K562 (cell line): Measurements from ENCODE around the gene ZBTB38. TPM values are rescaled to one million over a fixed set of nuclear protein-coding genes. Genes with fewer than 3 reads are reported as not detected.

ENCODE experiments used
- BRD4 ChIP-seq: fragments of 200-600 bp; sonication (generic); IDR thresholded peaks from 2 replicates; pipeline ENCODE4 v1.6.1; 2017; ENCODE audit warnings: inconsistent platforms
- C11orf30 ChIP-seq: fragments of 450-650 bp; IDR thresholded peaks from 2 replicates; pipeline ENCODE4 v1.6.1; 2016; ENCODE audit warnings: low read depth, mild to moderate bottlenecking
- CBFA2T2 ChIP-seq: fragments of 450-650 bp; conservative IDR thresholded peaks from 2 replicates; pipeline ENCODE4 v1.6.1; 2017; ENCODE audit warnings: mild to moderate bottlenecking
- CBX1 ChIP-seq: sonication (generic); IDR thresholded peaks from 2 replicates; pipeline ENCODE4 v1.6.1; 2016; ENCODE audit warnings: antibody characterized with exemption, low read depth, mild to moderate bottlenecking
- CEBPG ChIP-seq, 3 experiments: fragments of 200-800 bp in 1 of 3; sonication (Bioruptor generic) in 1 of 3; sonication (generic) in 1 of 3; formaldehyde crosslinking in 1 of 3; IDR thresholded peaks in 2 of 3; conservative IDR thresholded peaks in 1 of 3; 2 replicates each; pipeline versions ENCODE4 v1.6.1 to v1.8.0; 2016 to 2022; ENCODE audit warnings: missing compliant biosample characterization in 2 of 3, missing genetic modification characterization in 2 of 3, mild to moderate bottlenecking in 1 of 3, missing genetic modification reagents in 1 of 3
- DPF2 ChIP-seq: fragments of 450-650 bp; IDR thresholded peaks from 2 replicates; pipeline ENCODE4 v1.6.1; 2016
- ELF4 ChIP-seq: fragments of 450-650 bp; formaldehyde crosslinking; IDR thresholded peaks from 2 replicates; pipeline ENCODE4 v1.4.0; 2022; ENCODE audit warnings: missing genetic modification characterization
- FOXM1 ChIP-seq, 2 experiments: fragments of 450-650 bp in 1 of 2; sonication (generic) in 1 of 2; formaldehyde crosslinking in 1 of 2; IDR thresholded peaks; 2 replicates each; pipeline versions ENCODE4 v1.6.1 to v1.9.0; 2017 to 2022; ENCODE audit warnings: low read depth in 2 of 2, mild to moderate bottlenecking in 2 of 2, missing genetic modification reagents in 1 of 2, moderate library complexity in 1 of 2
- HMG20A ChIP-seq: fragments of 450-650 bp; formaldehyde crosslinking; conservative IDR thresholded peaks from 2 replicates; pipeline ENCODE4 v1.4.0; 2020; ENCODE audit warnings: mild to moderate bottlenecking, mixed read lengths
- HNRNPUL1 ChIP-seq: fragments of 200-400 bp; formaldehyde crosslinking; IDR thresholded peaks from 2 replicates; pipeline ENCODE4 v1.6.1; 2017; ENCODE audit warnings: low read length
- ILK ChIP-seq: fragments of 450-650 bp; IDR thresholded peaks from 2 replicates; pipeline ENCODE4 v1.6.1; 2016; ENCODE audit warnings: missing genetic modification characterization, low read depth, mild to moderate bottlenecking, missing compliant biosample characterization, moderate library complexity, borderline replicate concordance
- MCM7 ChIP-seq, 2 experiments: fragments of 450-650 bp; IDR thresholded peaks; 2 replicates each; pipeline ENCODE4 v1.6.1; 2016 to 2018
- MEF2A ChIP-seq: IDR thresholded peaks from 2 replicates; pipeline ENCODE4 v1.6.1; 2011; ENCODE audit warnings: low read depth, mild to moderate bottlenecking, low read length, moderate library complexity; ENCODE audit not compliant: control insufficient read depth
- MTA3 ChIP-seq: fragments of 450-650 bp; formaldehyde crosslinking; IDR thresholded peaks from 2 replicates; pipeline ENCODE4 v1.6.1; 2017; ENCODE audit warnings: mild to moderate bottlenecking, borderline replicate concordance
- NFYB ChIP-seq: IDR thresholded peaks from 2 replicates; pipeline ENCODE4 v1.6.1; 2011; ENCODE audit warnings: mild to moderate bottlenecking, moderate library complexity; ENCODE audit not compliant: insufficient read length; ENCODE audit errors: extremely low read depth
- PYGO2 ChIP-seq: fragments of 450-650 bp; IDR thresholded peaks from 2 replicates; pipeline ENCODE4 v1.6.1; 2016; ENCODE audit warnings: mild to moderate bottlenecking, missing genetic modification characterization, moderate library complexity, missing compliant biosample characterization
- RBFOX2 ChIP-seq: fragments of 200-400 bp; formaldehyde crosslinking; IDR thresholded peaks from 2 replicates; pipeline ENCODE4 v1.6.1; 2017; ENCODE audit warnings: low read depth, mild to moderate bottlenecking, low read length, moderate library complexity
- RBM14 ChIP-seq: fragments of 200-400 bp; formaldehyde crosslinking; IDR thresholded peaks from 2 replicates; pipeline ENCODE4 v1.6.1; 2018; ENCODE audit warnings: low read depth, mild to moderate bottlenecking, low read length, moderate library complexity, borderline replicate concordance; ENCODE audit not compliant: insufficient read depth
- RNF2 ChIP-seq: sonication (generic); IDR thresholded peaks from 2 replicates; pipeline ENCODE4 v1.6.1; 2016
- SOX6 ChIP-seq: fragments of 450-650 bp; IDR thresholded peaks from 2 replicates; pipeline ENCODE4 v1.6.1; 2014; ENCODE audit warnings: mild to moderate bottlenecking
- TAF1 ChIP-seq: IDR thresholded peaks from 2 replicates; pipeline ENCODE4 v1.6.1; 2011; ENCODE audit warnings: mild to moderate bottlenecking, low read length, moderate library complexity; ENCODE audit not compliant: insufficient read depth, control insufficient read depth, severe bottlenecking; ENCODE audit errors: extremely low read depth
- TFAP4 ChIP-seq: sonication (generic); formaldehyde crosslinking; IDR thresholded peaks from 2 replicates; pipeline ENCODE4 v1.8.0; 2022; ENCODE audit warnings: missing genetic modification reagents, mild to moderate bottlenecking, moderate library complexity, borderline replicate concordance
- ZBTB26 ChIP-seq: fragments of 450-650 bp; formaldehyde crosslinking; IDR thresholded peaks from 2 replicates; pipeline ENCODE4 v1.4.0; 2022; ENCODE audit warnings: missing genetic modification characterization
- ZNF263 ChIP-seq: sonication (generic); formaldehyde crosslinking; IDR thresholded peaks from 2 replicates; pipeline ENCODE4 v1.8.0; 2022; ENCODE audit warnings: mild to moderate bottlenecking, missing genetic modification reagents, borderline replicate concordance
- polyA plus RNA-seq, 8 experiments: library from polyadenylated mRNA; depleted of rRNA in 4 of 8; stranded (reverse) in 5 of 8; unstranded in 3 of 8; fragments of >200 nt; fragmentation: Nextera tagmentation in 2 of 8; fragmentation: Illumina TruSeq in 1 of 8; extraction: Ambion mirVana in 2 of 8; extraction: Trizol in 1 of 8; gene quantifications; 2 replicates each; pipeline versions ENCODE4 v1.2.1 to v1.2.3, GENCODE V29; 2011 to 2014; ENCODE audit warnings: inconsistent platforms in 1 of 8, missing spikeins in 1 of 8
- total RNA-seq, 7 experiments: library from RNA; depleted of rRNA in 6 of 7; stranded (reverse); fragments of >200 nt in 6 of 7; fragmentation: Illumina TruSeq in 2 of 7; extraction: Trizol in 2 of 7; gene quantifications; 2 replicates each; pipeline versions ENCODE4 v1.2.1 to v1.2.3, GENCODE V29; 2011 to 2021; ENCODE audit warnings: low replicate concordance in 1 of 7
- TF ChIP-seq, protein P1 (sequence below): fragments of 450-650 bp; IDR thresholded peaks from 2 replicates; pipeline ENCODE4 v1.6.1; 2016
- TF ChIP-seq, protein P2 (sequence below): fragments of 250-450 bp; sonication (Bioruptor Pico); IDR thresholded peaks from 2 replicates; pipeline ENCODE4 v1.6.1; 2021; ENCODE audit warnings: mild to moderate bottlenecking

ZBTB38 gene
- total and polyA plus RNA-seq, 9 of the 15 experiments (the other 6 are each of a cell fraction or from before 2014, with no cell fraction given) = 12.1 to 39.4 (median 22.9) TPM

- TF ChIP-seq RBFOX2 = peak; percentile 50; the same call in 1 of the 2 replicates
- no peak for TF ChIP-seq ILK (tag)
- TF ChIP-seq MTA3 = peak; percentile 61; the same call in 1 of the 2 replicates
- TF ChIP-seq ZBTB26 (CRISPR knock-in tag) = no peak
- TF ChIP-seq FOXM1 (IDR thresholded peaks at IDR 0.05; ENCODE audit: low read depth) = no peak
- no peak for TF ChIP-seq FOXM1 (CRISPR knock-in tag; IDR thresholded peaks at IDR 0.05; ENCODE audit: low read depth)
- TF ChIP-seq HNRNPUL1 = no peak
- no peak for TF ChIP-seq MCM7 (IDR thresholded peaks at IDR 0.05)
- TF ChIP-seq CBFA2T2 = peak; percentile 80
- TF ChIP-seq PYGO2 (tag) = no peak
- TF ChIP-seq DPF2 = no peak; the same call in 1 of the 2 replicates
- TF ChIP-seq SOX6 = 0 out of 2 replicates have a peak, but pooled peaks have one; percentile 28
- TF ChIP-seq C11orf30 = peak; percentile 49; the same call in 1 of the 2 replicates
- TF ChIP-seq, protein P1, sequence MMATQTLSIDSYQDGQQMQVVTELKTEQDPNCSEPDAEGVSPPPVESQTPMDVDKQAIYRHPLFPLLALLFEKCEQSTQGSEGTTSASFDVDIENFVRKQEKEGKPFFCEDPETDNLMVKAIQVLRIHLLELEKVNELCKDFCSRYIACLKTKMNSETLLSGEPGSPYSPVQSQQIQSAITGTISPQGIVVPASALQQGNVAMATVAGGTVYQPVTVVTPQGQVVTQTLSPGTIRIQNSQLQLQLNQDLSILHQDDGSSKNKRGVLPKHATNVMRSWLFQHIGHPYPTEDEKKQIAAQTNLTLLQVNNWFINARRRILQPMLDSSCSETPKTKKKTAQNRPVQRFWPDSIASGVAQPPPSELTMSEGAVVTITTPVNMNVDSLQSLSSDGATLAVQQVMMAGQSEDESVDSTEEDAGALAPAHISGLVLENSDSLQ = no peak
- TF ChIP-seq NFYB = peak; percentile 75
- peak; percentile 42; the same call in 1 of the 2 replicates for TF ChIP-seq RNF2
- peak; percentile 51; the same call in 1 of the 2 replicates for TF ChIP-seq MEF2A
- no peak for TF ChIP-seq BRD4
- 0 out of 2 replicates have a peak, but pooled peaks have one; percentile 27 for TF ChIP-seq HMG20A (CRISPR knock-in tag)
- no peak for TF ChIP-seq TFAP4 (CRISPR knock-in tag)
- TF ChIP-seq RBM14 = no peak
- TF ChIP-seq CEBPG (CRISPR knock-in tag; IDR thresholded peaks at IDR 0.05) = no peak
- TF ChIP-seq CEBPG (tag; conservative IDR thresholded peaks at IDR 0.05 in 1 of 2, IDR thresholded peaks at IDR 0.05 in 1 of 2) = no peak
- TF ChIP-seq, protein P2, sequence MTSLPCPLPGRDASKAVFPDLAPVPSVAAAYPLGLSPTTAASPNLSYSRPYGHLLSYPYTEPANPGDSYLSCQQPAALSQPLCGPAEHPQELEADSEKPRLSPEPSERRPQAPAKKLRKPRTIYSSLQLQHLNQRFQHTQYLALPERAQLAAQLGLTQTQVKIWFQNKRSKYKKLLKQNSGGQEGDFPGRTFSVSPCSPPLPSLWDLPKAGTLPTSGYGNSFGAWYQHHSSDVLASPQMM (CRISPR knock-in tag) = no peak
- 0 out of 2 replicates have a peak, but pooled peaks have one; percentile 36 for TF ChIP-seq ELF4 (CRISPR knock-in tag)
- peak; percentile 31; the same call in 1 of the 2 replicates for TF ChIP-seq ZNF263 (CRISPR knock-in tag)
- TF ChIP-seq CBX1 = no peak
- TF ChIP-seq TAF1 = peak; percentile 44
These were observed 1.8 kb downstream of the ZBTB38 start (continued) for GRCh38 chr3:141370065-141370533.
